Gastroesophageal sphincter (tissue), 4 donors: ENCODE data around the gene VSTM2L. TPM values are rescaled to one million over a fixed set of nuclear protein-coding genes. Genes with fewer than 3 reads are reported as not detected.

ENCODE experiments used
- ATAC-seq: fragments of 150-250 bp; one replicate; pipeline ENCODE4 v1.9.1; 2016; ENCODE audit warnings: mild to moderate bottlenecking, moderate library complexity
- H3K27ac ChIP-seq, 4 donors: fragments of 200-600 bp; sonication (generic) in 3 of 4; 1 replicate in 3 of 4; 2 replicates in 1 of 4; pipeline ENCODE4 v1.5.1; 2016 to 2019
- H3K27me3 ChIP-seq: fragments of 200-600 bp; sonication (generic); one replicate; pipeline ENCODE4 v1.5.1; 2019
- H3K36me3 ChIP-seq, 2 donors: fragments of 200-600 bp; sonication (generic); one replicate each; pipeline ENCODE4 v1.5.1; 2019; ENCODE audit warnings: control low read depth in 1 of 2
- H3K4me1 ChIP-seq, 3 donors: fragments of 200-600 bp; sonication (generic); 1 replicate in 2 of 3; 2 replicates in 1 of 3; pipeline ENCODE4 v1.5.1; 2016 to 2019; ENCODE audit warnings: control low read depth in 2 of 3
- H3K4me3 ChIP-seq, 2 donors: fragments of 200-600 bp; sonication (generic); one replicate each; pipeline ENCODE4 v1.5.1; 2019; ENCODE audit warnings: mild to moderate bottlenecking in 1 of 2, moderate library complexity in 1 of 2
- H3K9me3 ChIP-seq, 3 donors: fragments of 200-600 bp; sonication (generic); one replicate each; pipeline ENCODE4 v1.5.1; 2017 to 2019; ENCODE audit warnings: control low read depth in 2 of 3
- CTCF ChIP-seq, 4 experiments: fragments of 200-600 bp in 2 of 4; fragments of 450-650 bp in 2 of 4; sonication (generic) in 1 of 4; IDR thresholded peaks; one replicate each; pipeline ENCODE4 v1.5.1; 2017 to 2019; ENCODE audit warnings: antibody characterized with exemption in 4 of 4, mild to moderate bottlenecking in 2 of 4, moderate library complexity in 2 of 4
- EP300 ChIP-seq: sonication (generic); formaldehyde crosslinking; IDR thresholded peaks from one replicate; pipeline ENCODE4 v1.6.1; 2017; ENCODE audit warnings: antibody characterized with exemption, mild to moderate bottlenecking
- POLR2A ChIP-seq, 2 donors: fragments of 450-650 bp; IDR thresholded peaks; one replicate each; pipeline ENCODE4 v1.6.1; 2017; ENCODE audit warnings: antibody characterized with exemption in 2 of 2, mild to moderate bottlenecking in 2 of 2, moderate library complexity in 1 of 2
- POLR2AphosphoS5 ChIP-seq: sonication (generic); formaldehyde crosslinking; IDR thresholded peaks from one replicate; pipeline ENCODE4 v1.6.1; 2017; ENCODE audit warnings: antibody characterized with exemption
- WGBS, 2 donors: methylation state at CpG; one replicate each; pipeline ENCODE4 v1.1.5; 2018; ENCODE audit warnings: low coverage in 1 of 2; 5-methylcytosine and 5-hydroxymethylcytosine counted together
- total RNA-seq, 4 donors: library from RNA; depleted of rRNA; stranded (reverse); fragments of >200 nt; gene quantifications; one replicate each; pipeline ENCODE4 v1.1.0, GENCODE V29; 2016

VSTM2L gene
- total RNA-seq, 4 donors from 2014 or later: 0.94 to 8.5 (median 7.0) TPM

GRCh38 chr20:37901654-37902503, 1.0 kb upstream of the VSTM2L start:
- Histone ChIP-seq H3K4me1 (peaks cover 0 to 67% (median 11%) of the 10 kb centered on the region in 3 donors), H3K4me3 (peak overlapping the region; percentile 43 to 58), H3K36me3 (no peaks in the 10 kb centered on the region), H3K9me3 (no peaks in the 10 kb centered on the region), H3K27me3 (peaks cover 56% of the 10 kb centered on the region), H3K27ac (no peak overlapping the region)
- TF ChIP-seq POLR2A (IDR thresholded peaks at IDR 0.05): no peak
- peak in 3 of 4 experiments; percentile 43 to 56 (median 44) for TF ChIP-seq CTCF (IDR thresholded peaks at IDR 0.05)
- no peak for TF ChIP-seq EP300
- 0 to 14% methylated on average over 1 to 13 of the region's 38 CpGs for WGBS, 2 donors
- ATAC-seq: peak; percentile 54

GRCh38 chr20:37903317-37904007, 535 bp downstream of the VSTM2L start:
- Histone ChIP-seq H3K27ac (peak overlapping the region in 3 of 4 donors; percentile 41 to 67 (median 66)), H3K9me3 (no peaks in the 10 kb centered on the region), H3K4me1 (peaks cover 0 to 65% (median 17%) of the 10 kb centered on the region in 3 donors), H3K4me3 (peak overlapping the region; percentile 43 to 58), H3K36me3 (no peaks in the 10 kb centered on the region), H3K27me3 (peaks cover 64% of the 10 kb centered on the region)
- TF ChIP-seq POLR2A (IDR thresholded peaks at IDR 0.05): no peak
- TF ChIP-seq CTCF (IDR thresholded peaks at IDR 0.05): peak in 1 of 4 experiments; percentile 48
- 47 to 87% methylated on average over 12 to 18 of the region's 67 CpGs for WGBS, 2 donors
- ATAC-seq: no peak

GRCh38 chr20:37904008-37904642, 1.2 kb downstream of the VSTM2L start:
- no peaks in the 10 kb centered on the region for H3K9me3 ChIP-seq
- H3K36me3 ChIP-seq: no peaks in the 10 kb centered on the region
- no peak overlapping the region for H3K27ac ChIP-seq
- no peak overlapping the region for H3K4me3 ChIP-seq
- H3K4me1 ChIP-seq: peaks cover 0 to 58% (median 17%) of the 10 kb centered on the region in 3 donors
- no peak for ATAC-seq
- H3K27me3 ChIP-seq: peaks cover 71% of the 10 kb centered on the region
- 67 to 80% methylated on average over 1 to 5 of the region's 12 CpGs for WGBS, 2 donors
- TF ChIP-seq POLR2A (IDR thresholded peaks at IDR 0.05) (no peak), EP300 (no peak), POLR2AphosphoS5 (no peak), CTCF (IDR thresholded peaks at IDR 0.05) (no peak)

- 63 to 67% methylated on average over 2 to 5 of the region's 8 CpGs for WGBS, 2 donors
- Histone ChIP-seq H3K4me1 (peaks cover 0 to 57% (median 17%) of the 10 kb centered on the region in 3 donors), H3K27me3 (peaks cover 72% of the 10 kb centered on the region), H3K27ac (peak overlapping the region in 1 of 4 donors; percentile 8), H3K4me3 (no peak overlapping the region), H3K9me3 (no peaks in the 10 kb centered on the region), H3K36me3 (no peaks in the 10 kb centered on the region)
- no peak for TF ChIP-seq EP300
- no peak for TF ChIP-seq CTCF (IDR thresholded peaks at IDR 0.05)
- no peak for TF ChIP-seq POLR2A (IDR thresholded peaks at IDR 0.05)
- no peak for TF ChIP-seq POLR2AphosphoS5
- ATAC-seq: no peak
Observed at GRCh38 chr20:37904845-37905373, 2.0 kb downstream of the VSTM2L start.
